Muscle of back (tissue), 13 donors: ENCODE data around the gene PDZRN4. TPM values are rescaled to one million over a fixed set of nuclear protein-coding genes. Genes with fewer than 3 reads are reported as not detected.
"Not testable (repeated sequence)": the region's sequence is repeated elsewhere in the genome, so short reads cannot be mapped to it uniquely, and the experiment has no call there.

Experiments used
- DNase-seq, 3 donors: peaks; one replicate each; pipeline versions ENCODE4 v3.0.0 to v3.0.0-alpha.2; 2013
- long read RNA-seq, 9 donors: transcript quantifications; one replicate each; lab custom pipeline, GENCODE V29; 2026
- polyA plus RNA-seq, 10 donors: library from polyadenylated mRNA; unstranded; fragments of 120-200 nt; gene quantifications; one replicate each; pipeline ENCODE4 v1.2.1, GENCODE V29; 2013; ENCODE audit not compliant: insufficient read length in 10 of 10

Gene PDZRN4
- polyA plus RNA-seq, result 1 to 10 TPM; 1.7 to 4.4 (median 2.4) TPM
- long read RNA-seq, donor 1, result 0 reads
- long read RNA-seq, donor 2, result 0 reads
- long read RNA-seq, donor 3, result 0 reads
- long read RNA-seq, donor 4, partial matches to known transcripts, result 0 of 1 reads
- long read RNA-seq, donor 4, other reads (novel, unspliced or antisense), result 0 of 1 reads
- long read RNA-seq, donor 5, result 0 reads
- long read RNA-seq, donor 6, result 0 reads
- long read RNA-seq, donor 7, result 0 reads
- long read RNA-seq, donor 8, result 0 reads
- long read RNA-seq, donor 9, result 0 reads

DNA sequence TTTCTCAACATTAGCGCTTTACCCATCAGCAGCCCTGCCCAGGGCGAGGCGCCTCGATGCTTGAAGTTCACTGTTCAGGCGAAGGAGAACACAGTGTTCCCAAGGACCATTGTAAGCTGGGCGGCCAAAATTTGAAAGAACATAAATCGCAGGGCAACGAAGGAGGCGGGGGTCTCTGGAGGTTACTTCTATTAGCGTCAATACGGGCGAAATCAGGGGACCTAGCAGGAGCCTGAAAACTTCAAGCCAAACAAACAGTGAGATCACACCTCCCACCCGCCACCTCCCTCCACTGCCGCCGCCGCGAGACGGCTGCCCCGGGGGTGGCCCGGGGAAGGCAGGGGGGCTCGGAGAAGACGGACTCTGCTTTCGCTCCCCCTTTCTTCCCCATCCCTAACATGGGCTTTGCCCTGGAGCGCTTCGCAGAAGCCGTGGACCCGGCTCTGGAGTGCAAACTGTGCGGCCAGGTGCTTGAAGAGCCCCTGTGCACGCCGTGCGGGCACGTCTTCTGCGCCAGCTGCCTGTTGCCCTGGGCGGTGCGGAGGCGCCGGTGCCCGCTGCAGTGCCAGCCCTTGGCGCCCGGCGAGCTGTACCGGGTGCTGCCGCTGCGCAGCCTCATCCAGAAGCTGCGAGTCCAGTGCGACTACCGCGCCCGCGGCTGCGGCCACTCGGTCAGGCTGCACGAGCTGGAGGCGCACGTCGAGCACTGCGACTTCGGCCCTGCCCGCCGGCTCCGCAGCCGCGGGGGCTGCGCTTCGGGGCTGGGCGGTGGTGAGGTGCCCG, at the start of gene PDZRN4:
PDZRN4 (plus strand) TSS at position 263 of the 783 bp plus-strand sequence.
- DNase-seq, result peak in 1 of 3 donors; percentile 65

- DNase-seq, result no peak
Observed at GRCh38 chr12:41140117-41140516, 48.0 kb upstream of the PDZRN4 start.

DNA sequence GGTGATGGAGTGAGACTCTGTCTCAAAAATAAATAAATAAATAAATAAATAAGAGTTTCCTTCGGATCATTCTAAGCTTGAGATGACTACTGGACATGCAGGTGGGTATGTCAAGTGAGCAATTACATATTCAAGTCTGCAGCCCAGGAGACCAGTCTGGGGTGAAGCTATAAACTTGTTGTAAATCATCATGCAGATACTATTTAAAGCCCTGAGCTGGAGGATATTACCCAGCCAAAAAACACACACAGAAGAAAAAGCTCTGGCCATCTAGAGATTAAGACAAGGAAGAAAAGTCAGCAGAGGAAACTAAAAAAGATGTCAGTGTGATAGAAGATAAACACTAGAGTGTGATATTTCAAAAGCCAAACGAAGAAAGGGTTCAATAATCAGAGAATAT, 47.0 kb upstream of the PDZRN4 start:
- no peak for DNase-seq

DNA sequence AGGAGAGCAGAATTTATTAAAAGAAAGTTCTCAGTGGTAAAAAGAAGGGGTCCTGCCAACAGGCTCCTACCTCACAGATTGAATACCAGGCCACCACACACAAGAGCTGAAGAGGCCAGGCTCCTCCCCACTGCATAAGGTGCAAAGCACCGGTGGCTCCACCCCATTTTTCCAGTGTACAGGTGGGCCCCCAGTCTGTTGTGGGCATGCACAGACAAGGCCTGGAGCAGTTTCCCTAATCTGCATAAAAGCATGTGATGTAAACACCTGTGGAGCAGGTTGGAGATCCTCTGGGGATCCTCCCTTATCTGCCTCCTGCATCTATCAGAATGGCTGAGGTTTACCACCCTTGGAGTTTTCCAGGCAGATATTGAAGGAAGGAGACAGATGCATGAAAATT, 45.7 kb upstream of the PDZRN4 start:
- no peak for DNase-seq

GRCh38 chr12:41151793-41152192, 36.3 kb upstream of the PDZRN4 start:
- DNase-seq, result no peak

- DNase-seq, result no peak
Observed at GRCh38 chr12:41162461-41162860, 25.7 kb upstream of the PDZRN4 start.

- no peak for DNase-seq
Observed at GRCh38 chr12:41167701-41168100, 20.4 kb upstream of the PDZRN4 start.

GRCh38 chr12:41174602-41175001, 13.5 kb upstream of the PDZRN4 start:
- no peak for DNase-seq

DNA sequence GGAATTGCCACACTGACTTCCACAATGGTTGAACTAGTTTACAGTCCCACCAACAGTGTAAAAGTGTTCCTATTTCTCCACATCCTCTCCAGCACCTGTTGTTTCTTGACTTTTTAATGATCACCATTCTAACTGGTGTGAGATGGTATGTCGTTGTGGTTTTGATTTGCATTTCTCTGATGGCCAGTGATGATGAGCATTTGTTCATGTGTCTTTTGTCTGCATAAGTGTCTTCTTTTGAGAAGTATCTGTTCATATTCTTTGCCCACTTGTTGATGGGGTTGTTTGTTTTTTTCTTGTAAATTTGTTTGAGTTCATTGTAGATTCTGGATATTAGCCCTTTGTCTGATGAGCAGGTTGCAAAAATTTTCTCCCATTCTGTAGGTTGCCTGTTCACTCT, 8.6 kb upstream of the PDZRN4 start:
- not testable (repeated sequence) for DNase-seq

DNA sequence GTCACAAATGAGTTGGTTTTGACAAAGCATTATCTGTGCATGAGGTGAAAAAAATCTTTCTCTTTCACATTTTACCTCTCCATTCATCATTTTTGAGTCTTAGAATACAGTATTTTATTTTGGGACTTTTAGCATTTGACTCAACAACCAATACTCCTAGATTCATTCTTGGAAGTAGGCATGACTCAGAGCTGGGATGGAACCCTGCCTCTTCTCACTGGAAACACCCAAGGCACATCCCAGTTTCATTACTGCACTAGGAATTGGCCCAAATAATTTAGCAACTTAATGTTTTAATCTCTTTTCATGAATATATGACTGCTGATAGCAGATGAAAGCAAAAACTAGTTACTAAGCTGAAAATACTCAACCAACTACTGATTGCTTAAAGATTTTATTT, 3.3 kb upstream of the PDZRN4 start:
- DNase-seq, result no peak

GRCh38 chr12:41186026-41186425, 2.1 kb upstream of the PDZRN4 start:
- DNase-seq, result peak in 1 of 3 donors; percentile 56

DNA sequence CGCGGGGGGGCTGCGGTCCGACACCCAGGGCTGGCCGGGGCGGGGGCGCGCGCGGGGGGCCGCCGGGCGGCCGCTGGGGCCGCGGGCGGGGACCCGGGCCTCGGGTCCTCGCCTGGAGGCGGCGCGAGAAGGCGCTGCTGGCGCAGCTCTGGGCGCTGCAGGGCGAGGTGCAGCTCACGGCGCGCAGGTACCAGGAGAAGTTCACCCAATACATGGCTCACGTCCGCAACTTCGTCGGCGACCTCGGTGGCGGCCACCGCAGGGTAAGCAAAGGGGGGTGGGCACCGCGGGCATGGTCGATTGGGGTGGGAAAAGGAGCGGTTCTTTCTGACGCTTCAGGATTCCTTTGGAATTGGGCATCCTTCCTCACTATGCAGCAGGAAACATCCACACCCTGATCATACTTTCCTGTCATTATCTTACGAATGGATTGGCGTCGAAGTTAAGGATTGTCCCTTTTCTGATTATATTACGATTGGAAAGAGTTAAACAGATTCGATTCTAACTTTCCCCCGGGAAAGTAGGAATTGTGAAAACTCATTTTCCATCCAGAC, 798 bp downstream of the PDZRN4 start:
- DNase-seq, result peak in 1 of 3 donors; percentile 22

- DNase-seq, result peak in 1 of 3 donors; percentile 56
Observed at GRCh38 chr12:41189395-41190251, 1.5 kb downstream of the PDZRN4 start.

- peak in 1 of 3 donors; percentile 51 for DNase-seq
Observed at GRCh38 chr12:41190338-41190737, 2.2 kb downstream of the PDZRN4 start.

DNA sequence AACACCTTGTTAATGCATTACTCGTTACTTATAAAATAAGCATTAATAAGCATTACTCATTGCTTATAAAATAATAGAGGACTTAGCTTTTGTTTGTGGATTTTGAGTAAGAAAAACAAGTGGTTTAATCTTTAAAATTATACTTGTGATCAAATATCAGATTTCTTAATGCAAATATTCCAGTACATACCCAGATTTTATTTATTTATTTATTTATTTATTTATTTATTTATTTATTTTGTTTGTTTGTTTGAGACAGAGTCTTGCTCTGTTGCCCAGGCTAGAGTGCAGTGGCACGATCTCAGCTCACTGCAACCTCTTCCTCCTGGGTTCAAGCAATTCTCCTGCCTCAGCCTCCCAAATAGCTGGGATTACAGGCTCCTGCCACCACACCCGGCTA, 3.4 kb downstream of the PDZRN4 start:
- not testable (repeated sequence) for DNase-seq

GRCh38 chr12:41193311-41193710, 5.2 kb downstream of the PDZRN4 start:
- no peak for DNase-seq

GRCh38 chr12:41202051-41202450, 13.9 kb downstream of the PDZRN4 start:
- peak in 1 of 3 donors; percentile 33 for DNase-seq

DNA sequence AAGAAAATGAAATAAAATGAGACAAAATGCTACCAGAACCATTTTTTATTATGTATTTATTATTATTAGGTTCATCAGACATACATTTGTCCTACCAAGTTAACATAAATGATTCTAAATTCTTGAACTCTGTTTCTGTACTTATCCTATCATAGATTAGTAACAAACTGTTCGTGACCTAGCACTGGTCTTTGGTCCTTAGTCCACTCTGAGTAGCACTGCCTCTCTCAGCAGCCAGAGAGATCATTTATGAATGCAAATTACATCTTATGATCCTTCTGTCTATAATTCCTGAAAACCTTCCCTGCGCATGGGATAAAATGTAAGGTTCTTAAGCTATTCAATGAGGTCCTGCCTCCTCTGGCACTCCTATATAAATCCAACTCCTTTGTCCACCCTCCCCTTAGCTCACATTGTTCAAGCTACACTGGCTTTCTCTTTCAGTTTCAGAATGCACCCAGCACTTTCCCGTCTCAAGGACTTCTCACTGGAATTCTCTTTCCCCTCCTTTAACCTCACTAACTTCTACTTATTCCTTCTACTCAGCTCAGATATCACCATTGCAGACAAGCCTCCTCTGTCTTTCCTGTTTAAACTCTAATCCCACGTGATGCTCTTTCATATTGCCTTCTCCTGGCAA, 17.1 kb downstream of the PDZRN4 start:
- peak in 1 of 3 donors; percentile 29 for DNase-seq

GRCh38 chr12:41206298-41206697, 18.2 kb downstream of the PDZRN4 start:
- no peak for DNase-seq

GRCh38 chr12:41211448-41211847, 23.3 kb downstream of the PDZRN4 start:
- no peak for DNase-seq

DNA sequence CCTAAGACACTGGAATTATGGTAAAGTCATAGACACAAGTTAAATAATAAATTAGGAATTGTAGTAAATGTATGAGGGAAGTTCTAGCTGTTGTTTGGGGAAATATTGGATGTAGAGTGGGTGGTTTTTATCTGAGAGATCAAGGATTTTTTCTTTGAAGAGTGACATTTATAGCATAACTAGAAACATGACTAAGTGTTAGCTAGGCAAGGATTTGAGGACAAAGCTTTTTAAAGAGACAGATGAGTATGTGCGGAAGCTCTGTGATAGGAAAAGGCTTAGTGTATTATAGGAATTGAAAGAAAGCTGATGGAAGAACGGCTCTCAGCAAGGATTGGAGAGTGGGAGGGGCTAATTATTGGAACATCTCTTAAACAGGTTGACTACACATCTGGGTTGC, 24.5 kb downstream of the PDZRN4 start:
- no peak for DNase-seq
